ENCODE data around the gene NBAS.
A peak's percentile ranks its signal among the peaks of the same experiment; 100 is the strongest.
"Not testable (repeated sequence)": the region's sequence is repeated elsewhere in the genome, so short reads cannot be mapped to it uniquely, and the experiment has no call there.

The NBAS gene

GRCh38 chr2:15531095-15531854, 29.9 kb downstream of the NBAS start:
- H3K4me3 ChIP-seq (replicated peaks in 1 of 2; ENCODE audit: low read depth in 2 of 2, low read length in 2 of 2): no peak overlapping the region
- DNase-seq (ENCODE audit: low read depth in 2 of 2): no peak
- TF ChIP-seq CTCF (IDR thresholded peaks at IDR 0.05; ENCODE audit: low read depth, low read length): no peak

GRCh38 chr2:15527074-15527739, 33.9 kb downstream of the NBAS start:
- no peak overlapping the region for H3K4me3 ChIP-seq (replicated peaks in 1 of 2; ENCODE audit: low read depth in 2 of 2, low read length in 2 of 2)
- no peak for TF ChIP-seq CTCF (IDR thresholded peaks at IDR 0.05; ENCODE audit: low read depth, low read length)
- no peak for DNase-seq (ENCODE audit: low read depth in 2 of 2)

GRCh38 chr2:15521641-15522181, 39.4 kb downstream of the NBAS start:
- H3K4me3 ChIP-seq (replicated peaks in 1 of 2; ENCODE audit: low read depth in 2 of 2, low read length in 2 of 2): no peak overlapping the region
- no peak for TF ChIP-seq CTCF (IDR thresholded peaks at IDR 0.05; ENCODE audit: low read depth, low read length)
- DNase-seq (ENCODE audit: low read depth in 2 of 2): peak; percentile 3 to 20

- DNase-seq (ENCODE audit: low read depth in 2 of 2): no peak
Observed at GRCh38 chr2:15520346-15520745, 40.8 kb downstream of the NBAS start.

GRCh38 chr2:15518759-15519158, 42.4 kb downstream of the NBAS start:
- not testable (repeated sequence) for DNase-seq (ENCODE audit: low read depth in 2 of 2); H3K4me3 ChIP-seq (replicated peaks in 1 of 2; ENCODE audit: low read depth in 2 of 2, low read length in 2 of 2)

More at GRCh38 chr2:15520346-15520745, 40.8 kb downstream of the NBAS start:
- no peak for TF ChIP-seq CTCF (IDR thresholded peaks at IDR 0.05; ENCODE audit: low read depth, low read length)
- no peak overlapping the region for H3K4me3 ChIP-seq (replicated peaks in 1 of 2; ENCODE audit: low read depth in 2 of 2, low read length in 2 of 2)

GRCh38 chr2:15517793-15518192, 43.3 kb downstream of the NBAS start:
- DNase-seq (ENCODE audit: low read depth in 2 of 2): no peak
- TF ChIP-seq CTCF (IDR thresholded peaks at IDR 0.05; ENCODE audit: low read depth, low read length): no peak
- no peak overlapping the region for H3K4me3 ChIP-seq (replicated peaks in 1 of 2; ENCODE audit: low read depth in 2 of 2, low read length in 2 of 2)

- TF ChIP-seq CTCF (IDR thresholded peaks at IDR 0.05; ENCODE audit: low read depth, low read length): no peak
- DNase-seq (ENCODE audit: low read depth in 2 of 2): no peak
- H3K4me3 ChIP-seq (replicated peaks in 1 of 2; ENCODE audit: low read depth in 2 of 2, low read length in 2 of 2): no peak overlapping the region
Observed at GRCh38 chr2:15511686-15512085, 49.4 kb downstream of the NBAS start.

All from cardiac fibroblast (primary cell).